PFSK-1 (cell line): Measurements from ENCODE around the gene CAV3.

Source experiments
- FOXP2 ChIP-seq: optimal IDR thresholded peaks from 2 replicates; pipeline ENCODE3; 2011; ENCODE audit warnings: borderline replicate concordance, control low read depth, inconsistent platforms; ENCODE audit not compliant: insufficient read depth; ENCODE audit errors: extremely low read length, extremely low read depth
- POLR2AphosphoS5 ChIP-seq: IDR thresholded peaks from 2 replicates; pipeline ENCODE4 v1.6.1; 2012; ENCODE audit warnings: low read depth, mild to moderate bottlenecking, control low read depth, low read length, moderate library complexity
- REST ChIP-seq, 2 experiments: IDR thresholded peaks; 2 replicates each; pipeline versions ENCODE4 v1.6.1 to v1.8.0; 2011 to 2012; ENCODE audit warnings: low read depth in 2 of 2, low read length in 2 of 2, control low read depth in 1 of 2, inconsistent platforms in 1 of 2, mild to moderate bottlenecking in 1 of 2, moderate library complexity in 1 of 2; ENCODE audit not compliant: insufficient read depth in 1 of 2
- SIN3A ChIP-seq: IDR thresholded peaks from 2 replicates; pipeline ENCODE4 v1.6.1; 2012; ENCODE audit warnings: mild to moderate bottlenecking, low read length, moderate library complexity, borderline replicate concordance; ENCODE audit not compliant: insufficient read depth
- TAF1 ChIP-seq: IDR thresholded peaks from 2 replicates; pipeline ENCODE4 v1.6.1; 2012; ENCODE audit warnings: low read length, control low read depth, borderline replicate concordance; ENCODE audit not compliant: insufficient read depth

GRCh38 chr3:8722808-8723207, 10.8 kb upstream of the CAV3 start:
- TF ChIP-seq POLR2AphosphoS5: no peak
- no peak for TF ChIP-seq SIN3A
- no peak for TF ChIP-seq REST (IDR thresholded peaks at IDR 0.05; ENCODE audit: insufficient read depth in 1 of 2, low read depth in 2 of 2, low read length in 2 of 2)
- no peak for TF ChIP-seq TAF1
- no peak for TF ChIP-seq FOXP2
